GM12891 (cell line): ENCODE data around the gene GC.

Source experiments
- DNase-seq: peaks from one replicate; pipeline ENCODE4 v3.0.0; 2011; ENCODE audit warnings: low spot score; ENCODE audit not compliant: insufficient read length
- FAIRE-seq: peaks from 2 replicates; lab custom pipeline; 2011; peaks lifted over from hg19 to GRCh38; lab: Jason Lieb, UNC
- PAX5 ChIP-seq: IDR thresholded peaks from 2 replicates; pipeline ENCODE4 v1.6.1; 2011; ENCODE audit warnings: low read length, moderate library complexity, mild to moderate bottlenecking; ENCODE audit not compliant: insufficient read depth, severe bottlenecking
- POLR2A ChIP-seq: IDR thresholded peaks from 2 replicates; pipeline ENCODE4 v1.6.1; 2011; ENCODE audit warnings: low read depth, low read length, control low read depth
- POLR2AphosphoS5 ChIP-seq: IDR thresholded peaks from 2 replicates; pipeline ENCODE4 v1.6.1; 2011; ENCODE audit warnings: low read depth, low read length, control low read depth
- POU2F2 ChIP-seq: IDR thresholded peaks from 2 replicates; pipeline ENCODE4 v1.6.1; 2011; ENCODE audit warnings: low read depth, mild to moderate bottlenecking, control low read depth, low read length, moderate library complexity
- SPI1 ChIP-seq: IDR thresholded peaks from 2 replicates; pipeline ENCODE4 v1.6.1; 2011; ENCODE audit warnings: low read depth, low read length, control low read depth
- TAF1 ChIP-seq: IDR thresholded peaks from 2 replicates; pipeline ENCODE4 v1.6.1; 2011; ENCODE audit warnings: low read depth, low read length, control low read depth

GC gene

DNA sequence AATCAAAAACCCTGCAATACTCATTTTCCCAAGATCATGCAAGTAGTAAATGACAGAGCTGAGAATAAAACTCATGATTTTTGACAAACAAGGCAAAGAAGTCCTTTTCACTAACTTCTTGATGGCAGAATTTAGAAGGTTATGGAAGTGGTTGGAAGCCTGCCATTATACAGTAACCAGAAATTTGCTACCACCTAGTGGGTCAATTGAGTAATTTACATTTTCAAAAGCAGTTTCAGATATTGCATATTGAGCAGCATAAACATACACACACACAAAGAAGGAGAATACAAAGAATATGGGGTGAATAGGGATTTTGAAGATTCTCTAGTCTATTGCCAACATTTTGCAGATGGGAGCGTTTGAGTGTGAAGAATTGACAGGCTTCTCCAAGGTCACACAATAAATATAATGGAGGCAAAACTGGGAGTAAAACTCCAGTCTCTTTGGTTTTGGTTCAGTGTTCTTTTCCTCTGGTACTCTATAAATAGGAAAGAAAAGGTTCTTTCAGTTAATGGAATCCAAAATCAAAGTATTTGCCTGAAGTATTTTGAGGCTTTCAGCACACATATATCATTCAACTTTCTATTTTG, 70.2 kb downstream of the GC start:
- FAIRE-seq (peak; percentile 64), DNase-seq (no peak)
- TF ChIP-seq SPI1 (no peak), PAX5 (no peak), POLR2A (no peak), TAF1 (no peak), POU2F2 (no peak), POLR2AphosphoS5 (no peak)

- no peak for DNase-seq
- TF ChIP-seq PAX5 = no peak
- no peak for TF ChIP-seq TAF1
- no peak for TF ChIP-seq POLR2AphosphoS5
- FAIRE-seq = no peak
Observed at GRCh38 chr4:71711985-71712348, 71.9 kb downstream of the GC start.

DNA sequence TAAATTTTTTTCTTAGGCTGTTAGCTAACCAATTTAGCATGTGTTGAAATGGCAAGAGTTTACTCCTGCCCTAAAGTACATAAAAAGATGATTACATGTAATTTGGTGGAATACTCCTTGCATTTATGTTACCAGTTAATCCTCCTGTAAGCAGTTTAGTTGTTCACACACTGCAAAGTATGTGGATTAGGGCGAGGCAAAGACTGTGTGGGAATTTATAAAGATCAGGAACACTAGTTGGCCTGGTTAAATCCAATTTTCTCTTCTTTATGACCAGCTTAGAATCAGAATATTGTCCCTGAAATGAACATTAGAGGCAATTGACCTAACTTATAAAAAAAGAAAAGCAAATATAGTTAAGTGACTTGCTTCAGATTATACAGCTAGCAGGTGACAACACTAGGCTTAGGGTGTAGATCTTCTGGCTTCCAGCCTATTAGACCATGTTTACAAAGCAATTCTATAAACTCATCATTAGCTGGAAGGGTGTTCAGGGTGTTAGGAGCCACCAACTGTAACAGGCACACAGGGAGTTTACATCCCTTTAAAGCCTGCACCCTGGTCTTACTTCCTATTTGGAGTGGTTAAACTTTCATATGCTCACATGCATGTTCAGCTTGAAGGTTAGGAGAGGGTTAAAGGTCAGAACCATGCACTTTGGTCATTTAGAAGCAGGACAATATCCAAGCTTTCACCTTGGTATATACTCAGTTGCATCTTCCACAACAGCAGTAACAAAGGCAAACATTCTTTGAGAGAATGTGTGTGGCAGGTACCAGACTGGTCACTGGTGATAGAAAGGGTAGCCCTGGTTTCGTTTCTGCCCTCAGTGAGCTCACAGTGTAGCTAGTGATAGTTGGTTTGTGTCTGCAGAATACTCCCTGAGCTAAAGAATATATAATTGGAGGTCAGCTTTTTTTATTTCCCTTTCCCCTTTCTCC, 72.6 kb downstream of the GC start:
- FAIRE-seq = no peak
- no peak for DNase-seq

GRCh38 chr4:71709961-71710360, 73.9 kb downstream of the GC start:
- FAIRE-seq (no peak), DNase-seq (no peak)
- TF ChIP-seq POLR2AphosphoS5 (no peak), SPI1 (no peak), PAX5 (no peak), POLR2A (no peak)

More for the DNA sequence above, 72.6 kb downstream of the GC start:
- no peak for TF ChIP-seq POU2F2

DNA sequence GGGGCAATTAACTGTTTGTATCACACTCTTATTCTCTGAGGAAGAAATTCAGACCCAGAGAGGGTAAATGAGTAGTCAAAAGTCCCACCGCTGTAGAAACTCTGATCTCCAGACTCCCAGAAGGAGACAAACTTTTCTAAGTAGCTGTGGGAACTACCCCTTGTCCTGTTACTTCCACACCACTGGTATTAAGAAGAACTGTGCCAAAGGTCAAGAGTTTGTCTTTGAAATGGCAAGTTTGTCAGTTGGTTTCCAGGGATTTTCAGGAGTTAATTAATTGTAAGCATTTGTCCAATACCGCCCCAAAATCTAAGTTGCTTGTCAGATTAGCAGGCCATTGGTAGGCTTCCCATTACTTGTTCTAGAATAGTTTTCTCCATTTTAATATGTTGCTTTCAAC, 85.7 kb downstream of the GC start:
- no peak for DNase-seq
- no peak for TF ChIP-seq PAX5
- no peak for TF ChIP-seq POLR2AphosphoS5
- no peak for TF ChIP-seq TAF1
- TF ChIP-seq POLR2A = no peak
- no peak for TF ChIP-seq POU2F2
- TF ChIP-seq SPI1 = no peak
- no peak for FAIRE-seq

- no peak for DNase-seq
- no peak for TF ChIP-seq TAF1
- no peak for TF ChIP-seq POLR2AphosphoS5
- TF ChIP-seq POLR2A = no peak
- no peak for TF ChIP-seq SPI1
- TF ChIP-seq POU2F2 = no peak
- no peak for TF ChIP-seq PAX5
- no peak for FAIRE-seq
Observed at GRCh38 chr4:71697031-71697430, 86.8 kb downstream of the GC start.

DNA sequence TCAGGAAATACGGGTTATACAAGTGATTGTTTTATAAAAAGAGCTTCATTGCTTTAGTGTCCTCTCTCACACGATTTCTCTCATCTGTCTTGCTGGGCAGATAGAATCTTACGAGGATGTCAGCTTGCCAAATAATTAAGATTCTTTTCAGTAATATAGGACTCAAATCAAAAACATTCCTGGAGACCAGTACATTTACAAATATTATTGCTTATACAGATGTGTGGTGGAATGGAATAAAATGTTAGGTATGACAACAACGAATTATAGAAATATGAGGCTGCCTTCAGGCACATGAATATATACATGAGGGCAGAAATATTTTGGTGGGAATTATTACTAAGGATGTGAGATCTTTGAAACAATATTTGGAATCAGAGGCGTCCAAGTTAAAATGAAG, 88.9 kb downstream of the GC start:
- FAIRE-seq (no peak), DNase-seq (no peak)
- no peak for TF ChIP-seq POU2F2
- no peak for TF ChIP-seq TAF1
- TF ChIP-seq POLR2AphosphoS5 = no peak

DNA sequence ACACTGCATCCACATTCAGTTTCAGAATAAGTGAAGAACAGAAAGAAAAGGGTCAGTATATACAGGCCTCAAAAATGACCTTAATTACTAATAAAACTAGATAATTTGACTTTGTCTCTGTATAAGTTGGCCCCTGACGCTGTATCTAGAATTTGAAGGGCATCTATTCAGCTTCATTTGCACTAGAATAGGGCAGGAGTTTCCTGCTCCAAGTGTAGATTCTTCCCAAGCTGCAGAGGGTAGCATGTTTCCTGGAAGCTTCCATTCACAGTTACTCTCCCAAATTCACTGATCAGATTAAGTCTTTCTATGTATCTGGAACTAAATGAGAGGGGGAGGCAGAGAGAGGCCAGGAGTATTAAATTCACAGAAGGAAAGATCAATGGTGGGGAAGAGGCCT, 90.9 kb downstream of the GC start:
- FAIRE-seq = no peak
- TF ChIP-seq POLR2A = no peak
- no peak for DNase-seq

GRCh38 chr4:71692198-71692597, 91.7 kb downstream of the GC start:
- no peak for TF ChIP-seq POLR2A
- no peak for TF ChIP-seq TAF1
- TF ChIP-seq SPI1 = no peak
- no peak for TF ChIP-seq POLR2AphosphoS5
- no peak for TF ChIP-seq POU2F2
- TF ChIP-seq PAX5 = no peak

More at GRCh38 chr4:71692198-71692597, 91.7 kb downstream of the GC start:
- DNase-seq (no peak), FAIRE-seq (no peak)
